Muscle layer of duodenum (tissue), 2 donors: ENCODE results near the gene ZHX3.
A peak's percentile ranks its signal among the peaks of the same experiment; 100 is the strongest.

ENCODE experiments used
- H3K27ac ChIP-seq: one replicate; pipeline ENCODE4 v1.7.0; 2013; ENCODE audit warnings: mild to moderate bottlenecking, low read length
- H3K27me3 ChIP-seq: one replicate; pipeline ENCODE4 v1.7.0; 2013; ENCODE audit warnings: low read depth, mild to moderate bottlenecking, control low read depth, low read length
- H3K36me3 ChIP-seq, 2 donors: one replicate each; pipeline ENCODE4 v1.7.0; 2013; ENCODE audit warnings: low read length in 2 of 2, control low read depth in 1 of 2, mild to moderate bottlenecking in 1 of 2; ENCODE audit not compliant: insufficient read depth in 2 of 2, control insufficient read depth in 1 of 2
- H3K4me1 ChIP-seq, 2 donors: one replicate each; pipeline ENCODE4 v1.7.0; 2013; ENCODE audit warnings: low read length in 2 of 2, mild to moderate bottlenecking in 2 of 2, control low read depth in 1 of 2, moderate library complexity in 1 of 2; ENCODE audit not compliant: insufficient read depth in 2 of 2, control insufficient read depth in 1 of 2
- H3K4me3 ChIP-seq, 2 donors: one replicate each; pipeline ENCODE4 v1.7.0; 2013; ENCODE audit warnings: low read length in 2 of 2, low read depth in 1 of 2, mild to moderate bottlenecking in 1 of 2
- H3K9me3 ChIP-seq, 2 donors: one replicate each; pipeline ENCODE4 v1.7.0; 2013; ENCODE audit warnings: low read length in 2 of 2, control low read depth in 1 of 2, mild to moderate bottlenecking in 1 of 2; ENCODE audit not compliant: control insufficient read depth in 1 of 2
- donor health status: healthy.

The ZHX3 gene

DNA sequence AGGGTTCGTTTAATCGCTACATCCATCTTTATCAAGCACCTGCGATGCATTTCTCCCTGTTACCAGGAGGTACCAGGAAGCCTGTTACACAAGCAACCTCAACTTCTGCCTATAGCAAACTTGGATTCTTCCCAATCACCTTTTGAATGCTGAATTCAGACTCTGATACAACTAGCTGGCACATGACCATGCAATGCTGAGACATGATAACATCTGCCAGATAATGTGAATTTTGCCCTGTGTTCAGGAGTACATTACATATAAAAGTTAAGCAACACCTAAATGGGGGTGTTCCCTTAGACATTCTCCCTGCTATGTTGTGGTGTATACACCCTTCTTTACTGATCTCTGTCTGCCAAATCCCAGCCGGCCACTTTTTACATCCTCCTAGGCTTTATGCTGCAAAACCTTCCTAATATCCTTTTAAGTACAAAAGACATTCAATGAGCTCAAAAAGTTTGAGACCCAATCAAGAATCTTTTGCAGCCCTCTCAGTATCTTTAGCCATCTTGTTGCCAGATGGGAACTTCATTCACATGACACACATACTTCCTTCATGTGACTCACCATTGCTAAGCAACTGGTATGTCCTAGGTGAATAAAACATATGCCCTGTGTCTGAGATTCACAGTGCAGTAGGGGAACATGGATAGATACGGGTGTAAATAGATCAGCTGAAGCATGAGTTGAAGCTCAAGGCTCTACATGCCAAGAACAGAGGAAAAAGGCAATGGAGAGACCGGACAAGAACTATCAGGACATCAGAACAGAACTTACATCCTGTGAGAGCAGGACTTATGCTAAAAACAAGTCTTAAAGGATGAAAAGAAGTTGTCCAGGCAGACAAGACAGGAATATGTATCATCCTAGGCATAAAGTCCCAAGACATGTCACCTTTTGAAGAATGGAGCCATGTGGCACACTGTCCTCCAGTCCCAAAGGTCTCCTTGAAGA, 84.3 kb downstream of the ZHX3 start:
- H3K4me3 ChIP-seq, result no peak overlapping the region
- no peaks in the 10 kb centered on the region for H3K27me3 ChIP-seq
- no peaks in the 10 kb centered on the region for H3K9me3 ChIP-seq
- peaks cover 19 to 26% of the 10 kb centered on the region in 2 donors for H3K4me1 ChIP-seq
- H3K27ac ChIP-seq, result peak overlapping the region; percentile 11
- no peaks in the 10 kb centered on the region for H3K36me3 ChIP-seq

DNA sequence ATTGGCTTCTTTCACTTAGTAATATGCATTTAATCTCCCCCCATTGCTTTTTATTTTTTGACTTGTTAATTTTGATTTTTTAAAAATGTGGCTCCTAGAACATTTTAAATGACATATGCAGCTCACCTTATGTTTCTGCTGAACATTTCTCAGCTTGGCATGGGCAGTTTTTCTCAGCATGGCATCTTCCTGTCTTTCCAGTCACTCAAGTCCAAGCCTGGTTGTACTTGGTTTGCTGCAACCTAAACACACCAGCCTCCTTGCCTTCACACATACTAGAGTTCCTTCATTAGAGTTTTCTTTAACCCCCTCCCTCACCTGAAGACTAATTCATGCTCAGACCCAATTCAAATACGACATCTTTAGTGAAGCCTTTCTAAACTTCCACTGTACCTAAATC, 86.4 kb downstream of the ZHX3 start:
- H3K4me3 ChIP-seq, result no peak overlapping the region
- H3K27me3 ChIP-seq, result no peaks in the 10 kb centered on the region
- no peaks in the 10 kb centered on the region for H3K9me3 ChIP-seq
- H3K36me3 ChIP-seq, result no peaks in the 10 kb centered on the region
- peaks cover 19 to 26% of the 10 kb centered on the region in 2 donors for H3K4me1 ChIP-seq
- H3K27ac ChIP-seq, result no peak overlapping the region

DNA sequence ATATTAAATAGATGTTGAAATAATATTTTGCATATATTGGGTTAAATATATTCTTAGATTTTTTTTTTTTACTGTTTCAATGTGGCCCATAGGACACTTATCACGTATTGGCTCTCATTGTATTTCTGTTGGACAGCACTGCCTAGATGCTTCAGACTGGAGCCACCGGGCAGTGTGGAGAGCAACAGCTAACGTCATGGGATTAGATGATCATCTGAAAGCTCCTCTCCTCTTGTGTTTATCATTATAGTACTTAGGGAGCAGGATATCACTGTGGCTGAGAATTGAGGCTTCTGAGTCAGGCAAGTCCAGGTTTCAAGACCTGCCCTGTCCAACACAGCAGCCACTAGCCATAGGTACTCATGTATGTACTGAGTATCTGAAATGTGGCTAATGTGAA, 87.4 kb downstream of the ZHX3 start:
- Histone ChIP-seq H3K27me3 (no peaks in the 10 kb centered on the region), H3K36me3 (no peaks in the 10 kb centered on the region), H3K4me1 (peaks cover 19 to 26% of the 10 kb centered on the region in 2 donors), H3K27ac (no peak overlapping the region), H3K9me3 (no peaks in the 10 kb centered on the region), H3K4me3 (no peak overlapping the region)

DNA sequence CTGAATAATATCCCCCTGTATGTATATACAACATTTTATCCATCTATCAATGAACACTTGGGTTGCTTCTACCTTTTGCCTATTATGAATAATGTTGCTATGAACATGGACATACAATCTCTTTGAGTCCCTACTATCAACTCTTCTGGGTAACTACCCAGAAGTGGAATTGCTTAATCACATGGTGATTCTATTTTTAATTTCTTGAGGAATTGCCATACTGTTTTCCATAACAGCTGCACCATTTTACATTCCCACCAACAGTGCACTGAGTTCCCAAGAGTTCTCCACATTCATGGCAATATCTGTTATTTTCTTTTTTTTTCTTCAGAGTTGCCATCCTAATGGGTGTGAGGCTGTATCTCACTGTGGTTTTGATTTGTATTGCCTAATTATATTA, 88.3 kb downstream of the ZHX3 start:
- Histone ChIP-seq H3K4me3 (no peak overlapping the region), H3K27ac (no peak overlapping the region), H3K9me3 (no peaks in the 10 kb centered on the region), H3K36me3 (no peaks in the 10 kb centered on the region), H3K27me3 (no peaks in the 10 kb centered on the region), H3K4me1 (peaks cover 13 to 19% of the 10 kb centered on the region in 2 donors)

DNA sequence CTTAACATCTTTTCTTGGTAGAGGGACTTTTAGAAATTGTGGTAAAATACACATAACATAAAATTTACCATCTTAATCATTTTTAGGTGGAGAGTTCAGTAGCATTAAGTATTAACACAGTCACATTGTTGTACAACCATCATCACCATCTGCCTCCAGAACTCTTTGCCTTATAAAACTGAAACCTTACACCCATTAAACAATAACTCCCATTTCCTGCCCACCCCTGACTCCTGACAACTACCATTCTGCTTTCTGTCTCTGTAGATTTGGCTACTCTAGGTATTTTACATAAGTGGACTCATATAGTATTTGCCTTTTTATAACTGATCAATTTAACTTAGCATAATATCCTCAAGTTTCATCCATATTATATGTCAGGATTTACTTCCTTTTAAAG, 88.7 kb downstream of the ZHX3 start:
- H3K9me3 ChIP-seq, result no peaks in the 10 kb centered on the region
- H3K4me1 ChIP-seq, result peaks cover 10 to 15% of the 10 kb centered on the region in 2 donors
- no peak overlapping the region for H3K4me3 ChIP-seq
- no peaks in the 10 kb centered on the region for H3K36me3 ChIP-seq
- no peak overlapping the region for H3K27ac ChIP-seq
- no peaks in the 10 kb centered on the region for H3K27me3 ChIP-seq

DNA sequence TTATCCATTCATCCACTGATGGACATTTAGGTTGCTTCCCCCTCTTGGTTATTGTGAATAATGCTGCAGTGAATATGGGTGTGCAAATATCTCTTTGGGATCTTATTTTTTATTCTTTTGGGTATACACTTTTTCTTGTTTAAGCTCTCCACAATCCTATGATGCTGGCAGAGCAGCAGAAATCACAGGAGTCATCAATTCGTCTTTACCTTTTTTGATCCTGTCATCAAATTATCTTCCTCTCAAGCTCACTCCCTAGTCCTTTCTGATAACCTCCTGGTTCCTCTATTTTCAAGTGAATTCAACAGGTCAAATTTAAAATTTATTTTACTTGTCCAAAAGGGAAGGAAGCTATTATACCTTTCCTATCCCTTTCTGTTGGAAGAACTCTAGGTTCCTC, 91.1 kb downstream of the ZHX3 start:
- H3K27me3 ChIP-seq, result no peaks in the 10 kb centered on the region
- H3K36me3 ChIP-seq, result no peaks in the 10 kb centered on the region
- no peak overlapping the region for H3K4me3 ChIP-seq
- H3K27ac ChIP-seq, result no peak overlapping the region
- H3K9me3 ChIP-seq, result no peaks in the 10 kb centered on the region
- peaks cover 4 to 29% of the 10 kb centered on the region in 2 donors for H3K4me1 ChIP-seq

DNA sequence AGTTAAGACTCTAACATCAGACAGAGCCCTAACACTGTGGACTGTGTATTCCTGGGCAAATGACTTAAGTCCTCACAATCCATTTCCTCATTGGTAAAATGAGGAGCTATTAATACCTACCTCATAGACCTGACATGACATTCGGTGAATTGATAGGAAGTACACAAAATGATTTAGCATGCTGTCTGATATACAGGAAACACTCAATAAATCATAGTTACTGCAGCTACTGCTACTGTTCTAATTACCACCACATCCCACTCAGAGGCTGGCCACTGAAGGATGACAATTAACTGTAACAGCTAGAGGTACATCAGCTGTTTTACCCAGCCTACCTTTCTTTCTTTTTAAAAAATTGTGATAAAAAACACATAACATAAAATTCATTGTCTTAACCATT, 92.4 kb downstream of the ZHX3 start:
- Histone ChIP-seq H3K36me3 (no peaks in the 10 kb centered on the region), H3K27ac (no peak overlapping the region), H3K4me1 (peaks cover 4 to 33% of the 10 kb centered on the region in 2 donors), H3K4me3 (no peak overlapping the region), H3K27me3 (no peaks in the 10 kb centered on the region), H3K9me3 (no peaks in the 10 kb centered on the region)

DNA sequence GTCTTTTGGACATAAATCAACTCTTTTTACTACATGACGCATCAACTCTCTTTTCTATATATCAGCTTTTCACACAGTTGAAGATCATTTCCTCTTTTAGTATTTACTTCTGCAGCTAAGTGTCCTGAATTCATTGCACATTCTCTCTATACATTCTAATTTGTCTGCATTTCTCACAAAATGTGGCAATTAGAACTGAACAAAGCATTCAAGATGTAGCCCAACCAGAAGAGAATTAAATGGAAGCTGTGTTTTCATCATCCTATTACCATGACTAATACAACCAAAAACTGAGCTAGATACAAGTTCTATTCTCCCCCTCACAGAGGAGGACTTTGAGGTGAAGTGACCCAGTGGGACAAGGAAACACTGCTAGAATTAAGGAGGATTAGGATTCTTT, 93.2 kb downstream of the ZHX3 start:
- Histone ChIP-seq H3K4me1 (peaks cover 4 to 32% of the 10 kb centered on the region in 2 donors), H3K27ac (no peak overlapping the region), H3K4me3 (no peak overlapping the region), H3K36me3 (no peaks in the 10 kb centered on the region), H3K9me3 (no peaks in the 10 kb centered on the region), H3K27me3 (no peaks in the 10 kb centered on the region)

DNA sequence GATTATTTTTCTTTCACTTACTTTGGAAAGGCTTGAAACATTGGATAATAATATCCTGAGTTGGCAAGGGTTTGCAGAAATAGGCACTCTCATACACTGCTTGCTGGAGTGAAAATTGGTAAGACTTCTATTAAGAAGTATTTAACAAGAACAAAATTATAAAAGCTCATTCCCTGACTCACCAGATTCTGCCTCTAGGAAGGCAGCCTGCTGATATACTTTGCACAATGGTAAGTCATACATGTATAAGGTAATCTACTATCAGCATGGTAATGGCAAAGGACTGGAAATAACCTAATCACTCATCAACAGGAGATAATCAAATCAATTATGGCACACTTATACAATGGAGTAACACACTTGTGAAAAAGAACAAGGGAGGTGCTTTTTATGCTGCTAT, 94.4 kb downstream of the ZHX3 start:
- Histone ChIP-seq H3K27ac (no peak overlapping the region), H3K36me3 (no peaks in the 10 kb centered on the region), H3K9me3 (no peaks in the 10 kb centered on the region), H3K4me1 (peaks cover 4 to 33% of the 10 kb centered on the region in 2 donors), H3K27me3 (no peaks in the 10 kb centered on the region), H3K4me3 (no peak overlapping the region)

DNA sequence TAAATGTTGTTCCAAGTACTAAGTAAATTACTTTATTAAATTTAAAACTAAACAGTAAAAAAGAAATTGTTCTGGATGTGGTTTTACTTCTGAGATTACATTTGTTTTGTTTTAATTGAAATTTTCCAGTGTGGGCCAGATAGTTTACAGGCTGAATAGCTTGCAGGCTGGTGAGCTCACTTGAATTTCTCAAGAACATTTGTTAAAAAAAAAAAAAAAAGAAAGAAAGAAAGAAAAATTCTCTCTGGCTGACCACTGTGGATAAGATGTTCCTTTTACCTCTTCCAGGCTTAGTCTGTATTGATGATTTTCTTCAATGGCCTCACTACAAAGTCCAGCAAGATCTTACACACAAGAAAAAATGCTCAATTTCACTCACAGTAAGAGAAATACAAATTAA, 94.8 kb downstream of the ZHX3 start:
- no peaks in the 10 kb centered on the region for H3K36me3 ChIP-seq
- H3K9me3 ChIP-seq, result no peaks in the 10 kb centered on the region
- peak overlapping the region; percentile 52 for H3K27ac ChIP-seq
- peaks cover 4 to 33% of the 10 kb centered on the region in 2 donors for H3K4me1 ChIP-seq
- H3K4me3 ChIP-seq, result no peak overlapping the region
- H3K27me3 ChIP-seq, result no peaks in the 10 kb centered on the region

DNA sequence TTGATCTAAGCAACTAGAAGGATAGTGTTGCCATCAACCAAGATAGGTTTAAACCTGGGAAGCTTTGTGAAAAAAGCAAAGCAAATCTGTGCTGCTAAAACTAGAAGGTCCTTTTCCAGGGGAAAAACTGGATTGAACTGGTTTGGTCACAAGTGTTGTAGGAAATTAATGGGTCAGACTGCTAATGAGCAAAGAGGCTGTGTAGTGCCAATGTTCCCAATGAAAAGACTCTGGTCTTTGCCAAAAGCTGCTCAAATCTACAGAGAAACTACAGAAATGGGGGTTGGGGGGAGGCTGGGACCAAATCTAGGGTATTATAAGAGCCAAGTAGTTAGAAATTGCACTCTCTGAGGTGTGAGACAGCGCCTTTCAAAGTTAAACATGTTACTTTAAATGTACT, 95.2 kb downstream of the ZHX3 start:
- Histone ChIP-seq H3K36me3 (no peaks in the 10 kb centered on the region), H3K4me1 (peaks cover 4 to 33% of the 10 kb centered on the region in 2 donors), H3K4me3 (no peak overlapping the region), H3K27ac (peak overlapping the region; percentile 52), H3K27me3 (no peaks in the 10 kb centered on the region), H3K9me3 (no peaks in the 10 kb centered on the region)
